A549 (cell line): Measurements from ENCODE around the gene PHYKPL.

Source experiments
- MYC ChIP-seq: IDR thresholded peaks from 2 replicates; pipeline ENCODE4 v1.6.1; 2012; ENCODE audit warnings: mild to moderate bottlenecking, inconsistent platforms, low read length, improper control_type of control experiment, borderline replicate concordance
- POLR2A ChIP-seq: IDR thresholded peaks from 2 replicates; pipeline ENCODE4 v1.6.1; 2012; ENCODE audit warnings: mild to moderate bottlenecking, low read length
- SMC3 ChIP-seq: fragments of >200 bp; sonication (Bioruptor Twin); formaldehyde crosslinking; IDR thresholded peaks from 3 replicates; pipeline ENCODE4 v1.6.1; 2018; ENCODE audit warnings: inconsistent platforms

DNA sequence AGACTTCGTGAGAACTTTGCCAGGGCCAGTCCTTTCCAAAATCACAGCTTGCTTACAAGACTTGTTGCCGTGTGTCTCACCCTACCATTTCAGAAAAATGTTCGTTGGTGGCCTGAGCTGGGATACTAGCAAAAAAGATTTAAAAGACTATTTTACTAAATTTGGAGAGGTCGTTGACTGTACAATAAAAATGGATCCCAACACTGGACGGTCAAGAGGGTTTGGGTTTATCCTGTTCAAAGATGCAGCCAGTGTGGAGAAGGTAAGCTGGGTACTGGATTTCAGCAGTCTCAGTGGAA is 26.9 kb downstream of the PHYKPL start:
- TF ChIP-seq POLR2A (no peak), SMC3 (no peak), MYC (no peak)
